ENCODE results near the gene TEX10. TPM values are rescaled to one million over a fixed set of nuclear protein-coding genes. Genes with fewer than 3 reads are reported as not detected.

TEX10 gene
- total and polyA plus RNA-seq, 2 of the 4 experiments (the other 2 are of a cell fraction), result 16.2 to 43.9 TPM

DNA sequence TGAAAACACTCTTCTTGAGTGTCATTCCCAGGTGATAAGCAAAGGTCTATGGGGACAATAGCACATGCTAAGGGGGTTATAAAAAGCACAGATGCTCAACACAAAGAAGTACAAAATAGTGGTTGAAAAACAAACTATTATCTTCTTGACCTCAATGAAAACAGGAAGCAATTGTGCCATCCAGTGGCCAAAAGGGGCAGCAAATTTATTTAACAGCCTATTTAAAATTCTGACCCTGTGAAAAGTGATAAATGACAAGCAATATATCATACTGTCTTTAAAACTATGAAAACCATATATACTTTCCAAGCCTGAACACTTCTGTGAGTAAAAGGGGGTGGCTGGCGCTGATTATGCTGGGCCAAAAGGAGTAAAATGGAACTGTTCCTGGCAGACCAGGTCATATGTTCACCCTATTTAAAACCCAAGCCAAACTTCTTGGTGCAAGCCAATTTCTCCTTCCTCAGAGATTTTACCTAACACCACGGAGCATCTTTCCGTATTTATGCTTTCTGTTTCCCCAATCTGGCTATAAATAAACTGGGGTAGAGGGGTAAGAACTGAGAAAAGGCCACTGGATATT, 29.7 kb downstream of the TEX10 start:
- no peak overlapping the region for H2AFZ ChIP-seq (replicated peaks; ENCODE audit: low read length, poor library complexity)

More for the DNA sequence above, 29.7 kb downstream of the TEX10 start:
- Histone ChIP-seq H4K20me1 (ENCODE audit: insufficient read depth, low read length) (no peaks in the 10 kb centered on the region), H2AK9ac (replicated peaks; ENCODE audit: low read depth, low read length, poor library complexity) (no peak overlapping the region), H4K8ac (ENCODE audit: low read depth in 2 of 2, low read length in 2 of 2) (no peak overlapping the region), H3K9me3 (ENCODE audit: control insufficient read depth, insufficient read depth, low read length) (no peaks in the 10 kb centered on the region), H3K36me3 (ENCODE audit: control insufficient read depth, insufficient read depth, low read length) (peaks cover 21% of the 10 kb centered on the region), H3K18ac (ENCODE audit: low read depth, low read length) (no peak overlapping the region), H3K9ac (ENCODE audit: low read depth, low read length) (no peak overlapping the region), H3K27ac (ENCODE audit: insufficient read depth, low read length) (no peak overlapping the region), H3K4me3 (ENCODE audit: insufficient read depth, low read depth, low read length) (no peak overlapping the region), H3K14ac (replicated peaks; ENCODE audit: low read depth, low read length) (no peak overlapping the region), H3K27me3 (ENCODE audit: control insufficient read depth, insufficient read depth, low read length) (no peaks in the 10 kb centered on the region), H3K4me2 (ENCODE audit: low read depth, low read length) (no peak overlapping the region), H4K5ac (ENCODE audit: low read depth, low read length) (no peak overlapping the region), H2BK15ac (ENCODE audit: low read depth, low read length) (no peak overlapping the region), H4K91ac (ENCODE audit: insufficient read depth, low read depth, low read length) (no peak overlapping the region), H3K4me1 (ENCODE audit: control insufficient read depth, insufficient read depth, low read length) (no peaks in the 10 kb centered on the region), H2BK5ac (ENCODE audit: low read depth, low read length, poor library complexity, severe bottlenecking) (peak overlapping the region; percentile 24), H2AK5ac (ENCODE audit: low read depth, low read length) (no peak overlapping the region), H3K9me1 (ENCODE audit: insufficient read depth, low read length) (no peaks in the 10 kb centered on the region), H3K79me1 (ENCODE audit: low read depth in 1 of 2, low read length in 2 of 2) (peaks cover 0 to 9% of the 10 kb centered on the region in 2 experiments), H2BK20ac (ENCODE audit: low read depth, low read length) (no peak overlapping the region), H3K56ac (ENCODE audit: extremely low read depth, insufficient read depth, low read length) (no peak overlapping the region), H2BK120ac (ENCODE audit: low read depth, low read length) (no peak overlapping the region), H3K4ac (ENCODE audit: low read depth, low read length) (no peak overlapping the region), H3K23ac (ENCODE audit: low read depth, low read length) (no peak overlapping the region)
- BruUV-seq (replicated peaks), result no TSS peak
- peak; percentile 51 for DNase-seq
- in situ Hi-C loops (cut with MboI; ENCODE audit: low sequenced_read_pairs), result loop anchor here (10.0 kb wide), 1 partner anchor 1138 kb away; no protein-coding TSS in a partner anchor
- POLR2A ChIA-PET (ENCODE audit: unreplicated experiment), result no interaction called here
- dilution Hi-C loops (cut with HindIII; ENCODE audit: low sequenced_read_pairs, unreplicated experiment), result no loop called here
- ATAC-seq (ENCODE audit: low read depth), result peak; percentile 66; the same call in 1 of the 2 replicates
- TF ChIP-seq RAD21 (IDR thresholded peaks at IDR 0.05; ENCODE audit: low read length), result peak; percentile 66
- TF ChIP-seq SMC3 (IDR thresholded peaks at IDR 0.05; ENCODE audit: low read depth, low read length), result peak; percentile 64
- TF ChIP-seq, protein P1, sequence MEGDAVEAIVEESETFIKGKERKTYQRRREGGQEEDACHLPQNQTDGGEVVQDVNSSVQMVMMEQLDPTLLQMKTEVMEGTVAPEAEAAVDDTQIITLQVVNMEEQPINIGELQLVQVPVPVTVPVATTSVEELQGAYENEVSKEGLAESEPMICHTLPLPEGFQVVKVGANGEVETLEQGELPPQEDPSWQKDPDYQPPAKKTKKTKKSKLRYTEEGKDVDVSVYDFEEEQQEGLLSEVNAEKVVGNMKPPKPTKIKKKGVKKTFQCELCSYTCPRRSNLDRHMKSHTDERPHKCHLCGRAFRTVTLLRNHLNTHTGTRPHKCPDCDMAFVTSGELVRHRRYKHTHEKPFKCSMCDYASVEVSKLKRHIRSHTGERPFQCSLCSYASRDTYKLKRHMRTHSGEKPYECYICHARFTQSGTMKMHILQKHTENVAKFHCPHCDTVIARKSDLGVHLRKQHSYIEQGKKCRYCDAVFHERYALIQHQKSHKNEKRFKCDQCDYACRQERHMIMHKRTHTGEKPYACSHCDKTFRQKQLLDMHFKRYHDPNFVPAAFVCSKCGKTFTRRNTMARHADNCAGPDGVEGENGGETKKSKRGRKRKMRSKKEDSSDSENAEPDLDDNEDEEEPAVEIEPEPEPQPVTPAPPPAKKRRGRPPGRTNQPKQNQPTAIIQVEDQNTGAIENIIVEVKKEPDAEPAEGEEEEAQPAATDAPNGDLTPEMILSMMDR (conservative IDR thresholded peaks at IDR 0.05; ENCODE audit: low read depth, low read length), result peak; percentile 76
- TF ChIP-seq MAZ (IDR thresholded peaks at IDR 0.05; ENCODE audit: borderline replicate concordance, low read depth, low read length), result no peak
- intact Hi-C loops (cut with micrococcal nuclease), result loop anchor here (1.0 to 10.0 kb wide), 9 partner anchors 101 to 1139 kb away; partner anchors contain the start of genes ERP44, INVS, MSANTD3 and NR4A3
- CTCF ChIA-PET, result interaction anchor here (0.9 to 1.0 kb wide), 2 partner anchors 27 to 1138 kb away, joined by 3 read pairs; no protein-coding TSS in a partner anchor
- no CpG with 5 or more reads among the region's 3 CpGs for WGBS, 2 experiments (ENCODE audit: extremely low coverage in 2 of 2, insufficient read length in 1 of 2)

Data from IMR-90 (cell line).